ENCODE data around the gene DYNAP.

DYNAP gene

DNA sequence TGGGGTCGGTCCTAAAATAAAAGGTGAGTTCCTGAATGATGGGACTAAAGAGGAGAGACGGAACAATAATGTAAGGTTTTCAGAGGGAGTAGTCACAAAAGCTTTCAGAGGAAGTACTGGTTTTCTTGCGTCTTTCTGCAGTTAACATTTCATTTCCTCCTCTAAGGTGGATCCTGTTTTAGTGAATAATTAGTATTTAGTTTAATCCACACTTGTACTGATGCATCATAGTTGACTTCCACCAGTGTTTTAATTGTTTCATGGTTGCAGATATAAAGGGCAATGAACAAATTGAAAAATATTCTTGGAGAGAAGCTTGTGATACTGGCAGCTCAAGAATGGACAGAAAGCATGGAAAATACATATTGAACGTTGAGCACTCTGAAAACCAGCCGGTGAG, at the start of gene DYNAP:
Gene DYNAP (plus strand): TSS at position 301 of the 400 bp plus-strand sequence. CDS start 38 bp downstream, at position 339.
- in situ Hi-C loops (cut with MboI; ENCODE audit: low pct_unique_long_range_greater_than_20kb, low sequenced_read_pairs): no loop called here
- no peak for DNase-seq

DNA sequence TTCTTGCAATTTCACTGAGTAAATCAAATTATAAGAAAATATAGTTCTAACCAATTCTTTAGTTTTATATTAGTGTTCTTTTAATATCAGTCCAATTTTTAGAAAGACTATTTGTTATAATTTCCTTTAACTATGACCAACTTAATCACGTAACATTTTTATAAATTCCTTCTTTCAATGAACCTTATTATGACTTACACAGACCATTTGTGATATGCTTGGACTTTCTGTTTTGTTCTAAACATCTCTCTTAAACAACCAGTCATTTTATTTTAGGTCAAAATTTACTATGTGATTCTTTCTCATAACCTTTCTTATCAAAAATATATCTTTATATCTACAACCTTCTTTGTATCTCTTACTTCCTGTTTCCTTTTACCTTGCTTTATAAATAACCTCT, 39.5 kb upstream of the DYNAP start:
- DNase-seq: no peak
- in situ Hi-C loops (cut with MboI; ENCODE audit: low pct_unique_long_range_greater_than_20kb, low sequenced_read_pairs): no loop called here

- in situ Hi-C loops (cut with MboI; ENCODE audit: low pct_unique_long_range_greater_than_20kb, low sequenced_read_pairs): no loop called here
- DNase-seq: no peak
Observed at GRCh38 chr18:54555286-54555685, 35.8 kb upstream of the DYNAP start.

- no peak for DNase-seq
- in situ Hi-C loops (cut with MboI; ENCODE audit: low pct_unique_long_range_greater_than_20kb, low sequenced_read_pairs): no loop called here
Observed at GRCh38 chr18:54555996-54556395, 35.0 kb upstream of the DYNAP start.

- no peak for DNase-seq
- in situ Hi-C loops (cut with MboI; ENCODE audit: low pct_unique_long_range_greater_than_20kb, low sequenced_read_pairs): no loop called here
Observed at GRCh38 chr18:54557958-54558357, 33.1 kb upstream of the DYNAP start.

GRCh38 chr18:54558609-54559585, 32.1 kb upstream of the DYNAP start:
- in situ Hi-C loops (cut with MboI; ENCODE audit: low pct_unique_long_range_greater_than_20kb, low sequenced_read_pairs): no loop called here
- DNase-seq: peak; percentile 68

DNA sequence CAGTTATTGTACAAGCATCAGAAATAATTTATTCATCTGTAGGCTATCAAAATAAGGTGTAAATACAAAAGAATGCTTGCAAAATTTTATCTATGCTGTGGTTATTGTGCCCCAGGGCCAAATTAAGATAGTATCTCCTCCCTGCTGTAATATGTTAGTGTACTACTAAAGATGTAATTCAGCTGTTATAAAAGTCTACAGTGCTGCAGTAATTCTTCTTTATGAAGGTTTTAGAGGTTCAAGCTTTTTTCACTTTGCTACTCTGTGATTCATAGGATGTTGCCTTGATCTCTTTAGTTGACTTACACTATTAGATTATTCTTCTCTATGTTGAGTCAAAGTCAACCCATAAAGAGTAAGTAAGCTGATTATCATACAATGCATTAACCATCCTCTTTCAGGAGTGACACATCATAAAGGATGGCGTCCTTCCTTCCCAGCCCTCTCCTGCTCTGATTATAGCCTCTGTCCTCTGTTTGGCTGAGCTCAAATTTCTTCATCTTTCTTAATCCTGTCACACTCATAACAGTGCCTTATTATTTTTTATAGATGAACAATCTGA, 29.3 kb upstream of the DYNAP start:
- in situ Hi-C loops (cut with MboI; ENCODE audit: low pct_unique_long_range_greater_than_20kb, low sequenced_read_pairs): no loop called here

GRCh38 chr18:54580202-54580729, 10.8 kb upstream of the DYNAP start:
- no peak for DNase-seq
- in situ Hi-C loops (cut with MboI; ENCODE audit: low pct_unique_long_range_greater_than_20kb, low sequenced_read_pairs): no loop called here

More for the DNA sequence above, 29.3 kb upstream of the DYNAP start:
- DNase-seq: no peak

- in situ Hi-C loops (cut with MboI; ENCODE audit: low pct_unique_long_range_greater_than_20kb, low sequenced_read_pairs): no loop called here
- DNase-seq: no peak
Observed at GRCh38 chr18:54584065-54584464, 7.0 kb upstream of the DYNAP start.

DNA sequence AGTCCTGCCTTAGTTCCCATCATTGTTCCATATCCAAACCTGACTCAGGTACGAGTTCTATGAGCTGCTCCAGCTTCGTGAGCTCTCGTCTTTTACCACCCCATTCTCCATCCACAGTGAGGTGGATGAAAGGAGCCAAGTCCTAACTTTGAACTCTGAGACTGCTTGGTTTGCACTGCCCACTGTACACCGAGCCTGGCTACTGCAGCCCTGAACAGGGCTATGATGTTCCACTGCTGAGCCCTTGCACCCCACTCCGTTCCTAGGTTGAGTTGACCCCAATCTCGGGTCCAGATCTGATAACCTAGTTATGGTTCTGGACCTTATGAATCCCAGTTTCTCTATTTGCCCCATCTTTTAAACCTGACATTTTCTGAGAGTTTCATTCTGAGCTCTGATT, 5.3 kb upstream of the DYNAP start:
- no peak for DNase-seq
- in situ Hi-C loops (cut with MboI; ENCODE audit: low pct_unique_long_range_greater_than_20kb, low sequenced_read_pairs): no loop called here

DNA sequence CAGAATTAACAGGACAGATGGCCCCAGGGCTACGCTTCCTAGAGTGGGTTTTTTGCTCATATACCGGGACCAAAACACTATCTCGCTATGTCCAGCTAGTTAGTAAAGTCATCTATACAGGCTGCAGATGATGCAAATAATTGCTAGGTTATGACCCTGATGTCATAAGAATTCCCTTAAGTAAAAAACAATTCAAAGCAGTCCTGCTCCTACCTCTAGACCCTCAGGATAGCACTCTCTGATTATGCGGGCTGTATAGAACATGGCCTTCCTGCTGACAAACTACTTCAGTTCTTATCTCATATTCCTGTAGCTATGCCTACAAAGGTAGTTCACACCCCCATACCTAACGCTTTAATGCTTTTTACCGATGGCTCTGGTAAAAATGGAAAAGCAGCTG, 13.2 kb downstream of the DYNAP start:
- no peak for DNase-seq
- in situ Hi-C loops (cut with MboI; ENCODE audit: low pct_unique_long_range_greater_than_20kb, low sequenced_read_pairs): no loop called here

- in situ Hi-C loops (cut with MboI; ENCODE audit: low pct_unique_long_range_greater_than_20kb, low sequenced_read_pairs): no loop called here
- DNase-seq: no peak
Observed at GRCh38 chr18:54606835-54607212, 15.8 kb downstream of the DYNAP start.

- DNase-seq: peak; percentile 40
- in situ Hi-C loops (cut with MboI; ENCODE audit: low pct_unique_long_range_greater_than_20kb, low sequenced_read_pairs): no loop called here
Observed at GRCh38 chr18:54607213-54608027, 16.4 kb downstream of the DYNAP start.

- in situ Hi-C loops (cut with MboI; ENCODE audit: low pct_unique_long_range_greater_than_20kb, low sequenced_read_pairs): no loop called here
- peak; percentile 15 for DNase-seq
Observed at GRCh38 chr18:54608028-54608642, 17.1 kb downstream of the DYNAP start.

DNA sequence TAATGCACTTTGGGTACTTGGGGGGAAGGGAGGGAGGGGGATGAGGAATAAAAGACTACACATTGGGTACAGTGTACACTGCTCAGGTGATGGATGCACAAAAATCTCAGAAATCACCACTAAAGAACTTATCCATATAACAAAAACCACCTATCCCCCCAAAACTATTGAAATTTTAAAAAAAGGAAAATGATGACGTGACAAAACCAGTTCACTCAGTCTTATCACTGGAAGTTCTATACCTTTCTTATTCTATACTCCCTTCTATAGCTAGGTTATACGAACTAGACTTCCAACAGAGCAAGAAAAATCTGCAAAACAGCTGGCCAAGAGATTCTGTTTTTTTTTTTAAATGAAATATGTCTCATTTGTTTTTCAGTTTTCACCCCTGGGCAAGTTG, 20.8 kb downstream of the DYNAP start:
- DNase-seq: no peak
- in situ Hi-C loops (cut with MboI; ENCODE audit: low pct_unique_long_range_greater_than_20kb, low sequenced_read_pairs): no loop called here

DNA sequence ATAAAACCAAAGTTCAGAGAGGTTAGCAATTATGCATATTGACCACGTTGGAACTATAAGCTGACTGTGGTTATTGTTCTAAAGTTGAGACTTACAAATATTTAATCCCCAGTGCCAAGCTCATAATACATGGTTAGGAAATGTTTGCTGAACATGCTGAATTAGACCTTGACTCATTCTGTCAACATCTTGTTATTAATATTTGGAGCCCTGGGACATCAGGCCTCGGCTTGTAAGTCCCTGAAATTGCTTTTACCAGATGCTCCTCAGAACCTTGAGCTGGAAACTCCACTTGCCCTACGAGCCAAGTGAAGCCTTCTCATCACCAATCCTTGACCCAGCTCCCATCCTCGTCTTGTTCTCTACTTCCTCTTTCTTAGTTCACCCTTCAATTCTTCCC, 21.2 kb downstream of the DYNAP start:
- DNase-seq: no peak
- in situ Hi-C loops (cut with MboI; ENCODE audit: low pct_unique_long_range_greater_than_20kb, low sequenced_read_pairs): no loop called here

GRCh38 chr18:54613174-54613573, 22.1 kb downstream of the DYNAP start:
- DNase-seq: no peak
- in situ Hi-C loops (cut with MboI; ENCODE audit: low pct_unique_long_range_greater_than_20kb, low sequenced_read_pairs): no loop called here

- in situ Hi-C loops (cut with MboI; ENCODE audit: low pct_unique_long_range_greater_than_20kb, low sequenced_read_pairs): no loop called here
- DNase-seq: peak; percentile 85
Observed at GRCh38 chr18:54616220-54616848, 25.3 kb downstream of the DYNAP start.

DNA sequence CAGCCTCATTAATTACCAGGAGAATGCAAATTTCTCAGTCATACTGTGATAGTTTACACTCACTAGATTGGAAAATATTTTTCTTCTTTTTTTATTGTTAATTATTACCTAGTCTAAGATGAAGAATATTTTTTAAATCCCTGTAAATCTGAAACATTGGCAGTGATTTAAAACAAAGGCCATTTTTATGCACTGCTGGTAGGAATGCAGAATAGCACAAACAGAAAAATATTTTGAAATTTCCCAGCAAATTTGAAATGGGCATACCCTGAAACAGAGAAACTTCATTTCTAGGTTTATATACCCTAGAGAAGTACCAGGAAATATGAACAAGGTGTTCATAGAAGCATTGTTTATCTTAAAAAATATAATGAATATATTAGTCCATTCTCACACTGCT, 31.0 kb downstream of the DYNAP start:
- DNase-seq: no peak
- in situ Hi-C loops (cut with MboI; ENCODE audit: low pct_unique_long_range_greater_than_20kb, low sequenced_read_pairs): no loop called here

Measured in KBM-7 (cell line).